Measurements from ENCODE around the gene CCDC141.

DNA sequence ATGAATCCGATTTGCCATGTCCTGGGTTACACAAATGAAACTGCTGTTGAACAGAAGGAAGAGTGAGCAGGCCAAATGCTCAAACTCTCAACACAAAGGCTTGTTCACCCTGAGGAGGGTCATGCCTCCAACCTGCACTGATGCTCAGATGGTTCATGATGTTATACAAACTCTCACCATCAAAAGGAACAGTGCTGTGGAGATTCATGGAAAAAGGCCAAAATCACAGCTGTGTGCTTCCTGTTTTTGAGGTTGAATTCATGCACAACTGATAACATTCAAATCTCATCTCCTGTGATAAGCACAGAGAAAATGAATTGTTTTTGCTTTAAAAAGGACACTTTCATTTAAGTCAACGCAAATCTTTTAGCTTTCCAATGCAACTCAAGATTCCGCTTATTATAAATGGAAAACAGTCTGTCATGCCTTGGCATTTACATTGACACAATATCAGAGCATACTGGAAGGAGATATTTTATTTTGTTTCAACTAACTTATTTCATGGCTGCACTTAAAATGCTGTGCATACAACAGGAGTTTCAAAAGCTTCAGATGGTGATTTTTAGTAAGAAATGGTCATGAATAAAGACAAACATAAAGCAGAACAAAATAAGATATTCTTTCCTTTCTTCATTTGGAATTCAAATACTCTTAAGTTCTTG, 220.5 kb downstream of the CCDC141 start:
- TF ChIP-seq, protein P1, sequence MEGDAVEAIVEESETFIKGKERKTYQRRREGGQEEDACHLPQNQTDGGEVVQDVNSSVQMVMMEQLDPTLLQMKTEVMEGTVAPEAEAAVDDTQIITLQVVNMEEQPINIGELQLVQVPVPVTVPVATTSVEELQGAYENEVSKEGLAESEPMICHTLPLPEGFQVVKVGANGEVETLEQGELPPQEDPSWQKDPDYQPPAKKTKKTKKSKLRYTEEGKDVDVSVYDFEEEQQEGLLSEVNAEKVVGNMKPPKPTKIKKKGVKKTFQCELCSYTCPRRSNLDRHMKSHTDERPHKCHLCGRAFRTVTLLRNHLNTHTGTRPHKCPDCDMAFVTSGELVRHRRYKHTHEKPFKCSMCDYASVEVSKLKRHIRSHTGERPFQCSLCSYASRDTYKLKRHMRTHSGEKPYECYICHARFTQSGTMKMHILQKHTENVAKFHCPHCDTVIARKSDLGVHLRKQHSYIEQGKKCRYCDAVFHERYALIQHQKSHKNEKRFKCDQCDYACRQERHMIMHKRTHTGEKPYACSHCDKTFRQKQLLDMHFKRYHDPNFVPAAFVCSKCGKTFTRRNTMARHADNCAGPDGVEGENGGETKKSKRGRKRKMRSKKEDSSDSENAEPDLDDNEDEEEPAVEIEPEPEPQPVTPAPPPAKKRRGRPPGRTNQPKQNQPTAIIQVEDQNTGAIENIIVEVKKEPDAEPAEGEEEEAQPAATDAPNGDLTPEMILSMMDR (IDR thresholded peaks at IDR 0.05), result no peak
- TF ChIP-seq POLR2A (IDR thresholded peaks at IDR 0.05) (no peak), EP300 (IDR thresholded peaks at IDR 0.05) (no peak)

Data from upper lobe of left lung (tissue), 4 donors.